Transverse colon (tissue), 4 donors: ENCODE results near the gene ZNF407. TPM values are rescaled to one million over a fixed set of nuclear protein-coding genes. Genes with fewer than 3 reads are reported as not detected.

ENCODE experiments used
- DNase-seq: peaks from one replicate; pipeline ENCODE4 v3.0.0-alpha.2; 2019
- H3K27ac ChIP-seq, 4 donors: fragments of 200-600 bp; sonication (generic); 2 replicates each; pipeline ENCODE4 v1.5.1; 2016 to 2018; ENCODE audit warnings: inconsistent platforms in 4 of 4
- H3K27me3 ChIP-seq: fragments of 200-600 bp; sonication (generic); 2 replicates; pipeline ENCODE4 v1.5.1; 2017; ENCODE audit warnings: inconsistent platforms
- H3K36me3 ChIP-seq, 4 donors: fragments of 200-600 bp; sonication (generic); 2 replicates each; pipeline ENCODE4 v1.5.1; 2017 to 2019; ENCODE audit warnings: inconsistent platforms in 4 of 4
- H3K4me1 ChIP-seq, 4 donors: fragments of 200-600 bp; sonication (generic); 2 replicates each; pipeline ENCODE4 v1.5.1; 2017 to 2020; ENCODE audit warnings: inconsistent platforms in 4 of 4
- H3K4me3 ChIP-seq, 4 donors: fragments of 200-600 bp; sonication (generic); 1 replicate in 1 of 4; 2 replicates in 3 of 4; pipeline versions ENCODE4 v1.5.1 to v1.6.1; 2017 to 2019; ENCODE audit warnings: inconsistent platforms in 4 of 4
- H3K9me3 ChIP-seq, 2 donors: fragments of 200-600 bp; sonication (generic); 2 replicates each; pipeline ENCODE4 v1.5.1; 2017 to 2019; ENCODE audit warnings: inconsistent platforms in 2 of 2
- EP300 ChIP-seq: sonication (generic); formaldehyde crosslinking; IDR thresholded peaks from one replicate; pipeline ENCODE4 v1.6.1; 2017; ENCODE audit warnings: antibody characterized with exemption, low read depth
- POLR2A ChIP-seq: fragments of 450-650 bp; IDR thresholded peaks from one replicate; pipeline ENCODE4 v1.6.1; 2016; ENCODE audit warnings: antibody characterized with exemption, mild to moderate bottlenecking, moderate library complexity
- POLR2AphosphoS5 ChIP-seq, 3 donors: sonication (generic); formaldehyde crosslinking; IDR thresholded peaks; one replicate each; pipeline ENCODE4 v1.6.1; 2016; ENCODE audit warnings: antibody characterized with exemption in 3 of 3
- WGBS, 2 donors: methylation state at CpG; one replicate each; pipeline ENCODE4 v1.1.5; 2018; ENCODE audit warnings: low coverage in 1 of 2; 5-methylcytosine and 5-hydroxymethylcytosine counted together
- in situ Hi-C, 4 donors: fragments of 200-750 bp; cut with MboI; loops; one replicate each; pipeline versions ENCODE4 v1.15.0 to v1.15.1; 2017; ENCODE audit warnings: low sequenced_read_pairs in 3 of 4, low pct_ligation_motif_present in 1 of 4, low pct_unique_long_range_greater_than_20kb in 1 of 4
- intact Hi-C: fragments of 100-400 bp; cut with DNase I; formaldehyde crosslinking; loops from one replicate; pipeline ENCODE4 v1.15.1; 2023; ENCODE audit warnings: low total_unique reads
- total RNA-seq, 4 donors: library from RNA; depleted of rRNA; stranded (reverse); fragments of >200 nt; gene quantifications; one replicate each; pipeline ENCODE4 v1.1.0, GENCODE V29; 2016
- TF ChIP-seq, protein P1 (sequence below), 5 experiments: fragments of 200-600 bp in 3 of 5; fragments of 450-650 bp in 2 of 5; sonication (generic) in 3 of 5; IDR thresholded peaks; 1 replicate in 2 of 5; 2 replicates in 3 of 5; pipeline ENCODE4 v1.5.1; 2016 to 2017; ENCODE audit warnings: antibody characterized with exemption in 5 of 5, inconsistent platforms in 3 of 5, mild to moderate bottlenecking in 2 of 5, moderate library complexity in 1 of 5

The ZNF407 gene
- total RNA-seq, 4 donors from 2014 or later, result 13.5 to 24.1 (median 20.1) TPM

GRCh38 chr18:75067996-75068645 lies 470.5 kb downstream of the ZNF407 start:
- Histone ChIP-seq H3K9me3 (no peaks in the 10 kb centered on the region), H3K27ac (no peak overlapping the region), H3K4me3 (no peak overlapping the region), H3K4me1 (peaks cover 0 to 8% (median 0%) of the 10 kb centered on the region in 4 donors), H3K36me3 (peaks cover 0 to 2% (median 0%) of the 10 kb centered on the region in 4 donors), H3K27me3 (no peaks in the 10 kb centered on the region)
- no peak for DNase-seq
- 85 to 87% methylated on average over 12 to 17 of the region's 17 CpGs for WGBS, 2 donors
- TF ChIP-seq EP300 (no peak), POLR2AphosphoS5 (IDR thresholded peaks at IDR 0.05) (no peak), POLR2A (no peak)
- TF ChIP-seq, protein P1, sequence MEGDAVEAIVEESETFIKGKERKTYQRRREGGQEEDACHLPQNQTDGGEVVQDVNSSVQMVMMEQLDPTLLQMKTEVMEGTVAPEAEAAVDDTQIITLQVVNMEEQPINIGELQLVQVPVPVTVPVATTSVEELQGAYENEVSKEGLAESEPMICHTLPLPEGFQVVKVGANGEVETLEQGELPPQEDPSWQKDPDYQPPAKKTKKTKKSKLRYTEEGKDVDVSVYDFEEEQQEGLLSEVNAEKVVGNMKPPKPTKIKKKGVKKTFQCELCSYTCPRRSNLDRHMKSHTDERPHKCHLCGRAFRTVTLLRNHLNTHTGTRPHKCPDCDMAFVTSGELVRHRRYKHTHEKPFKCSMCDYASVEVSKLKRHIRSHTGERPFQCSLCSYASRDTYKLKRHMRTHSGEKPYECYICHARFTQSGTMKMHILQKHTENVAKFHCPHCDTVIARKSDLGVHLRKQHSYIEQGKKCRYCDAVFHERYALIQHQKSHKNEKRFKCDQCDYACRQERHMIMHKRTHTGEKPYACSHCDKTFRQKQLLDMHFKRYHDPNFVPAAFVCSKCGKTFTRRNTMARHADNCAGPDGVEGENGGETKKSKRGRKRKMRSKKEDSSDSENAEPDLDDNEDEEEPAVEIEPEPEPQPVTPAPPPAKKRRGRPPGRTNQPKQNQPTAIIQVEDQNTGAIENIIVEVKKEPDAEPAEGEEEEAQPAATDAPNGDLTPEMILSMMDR (IDR thresholded peaks at IDR 0.05), result no peak
- intact Hi-C loops, result no loop called here
- in situ Hi-C loops, result no loop called here

DNA sequence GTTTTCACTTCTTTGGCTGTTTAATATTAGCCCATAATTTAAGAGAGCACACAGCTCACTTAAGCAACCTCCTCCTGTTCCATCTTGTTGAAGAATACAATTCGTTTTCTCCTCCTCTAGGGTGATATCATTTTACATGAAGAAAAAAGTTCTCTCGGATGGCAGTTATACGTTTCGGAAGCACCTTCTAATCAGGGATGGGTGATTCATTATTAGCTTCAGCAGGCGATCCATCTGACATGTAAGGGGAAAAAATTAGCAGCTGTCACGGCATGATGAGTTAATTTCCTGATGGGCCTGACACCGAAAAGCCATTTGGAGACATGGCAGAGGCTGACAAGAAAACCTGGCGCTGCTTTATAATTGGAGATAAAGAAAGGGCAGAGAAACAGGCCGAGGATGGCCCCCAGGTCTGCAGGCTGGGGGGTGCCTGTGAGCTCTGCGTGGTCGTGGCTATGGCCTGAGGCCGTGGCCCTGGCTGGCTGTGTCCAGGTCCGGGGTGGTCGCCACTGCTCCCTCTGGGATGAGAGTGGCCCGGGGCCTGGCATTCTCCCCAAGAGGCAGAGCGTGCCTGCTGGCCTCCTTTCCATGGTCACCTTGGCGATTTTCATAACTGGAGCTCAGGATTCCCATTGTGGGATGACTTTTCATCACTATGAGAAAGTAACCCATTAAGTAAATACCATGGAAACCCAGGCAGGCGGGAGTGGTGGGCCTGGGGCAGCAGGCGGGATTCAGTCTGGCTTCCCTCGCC lies 471.2 kb downstream of the ZNF407 start:
- TF ChIP-seq, protein P1 (IDR thresholded peaks at IDR 0.05), result no peak
- Histone ChIP-seq H3K4me1 (peaks cover 0 to 8% (median 0%) of the 10 kb centered on the region in 4 donors), H3K4me3 (no peak overlapping the region), H3K27ac (no peak overlapping the region), H3K36me3 (peaks cover 0 to 2% (median 0%) of the 10 kb centered on the region in 4 donors), H3K9me3 (no peaks in the 10 kb centered on the region), H3K27me3 (no peaks in the 10 kb centered on the region)
- no peak for DNase-seq
- intact Hi-C loops (loop anchor here (1.0 kb wide), 1 partner anchor 92 kb away; no protein-coding TSS in a partner anchor), in situ Hi-C loops (no loop called here)
- WGBS, 2 donors, result 88 to 92% methylated on average over 7 to 19 of the region's 20 CpGs

DNA sequence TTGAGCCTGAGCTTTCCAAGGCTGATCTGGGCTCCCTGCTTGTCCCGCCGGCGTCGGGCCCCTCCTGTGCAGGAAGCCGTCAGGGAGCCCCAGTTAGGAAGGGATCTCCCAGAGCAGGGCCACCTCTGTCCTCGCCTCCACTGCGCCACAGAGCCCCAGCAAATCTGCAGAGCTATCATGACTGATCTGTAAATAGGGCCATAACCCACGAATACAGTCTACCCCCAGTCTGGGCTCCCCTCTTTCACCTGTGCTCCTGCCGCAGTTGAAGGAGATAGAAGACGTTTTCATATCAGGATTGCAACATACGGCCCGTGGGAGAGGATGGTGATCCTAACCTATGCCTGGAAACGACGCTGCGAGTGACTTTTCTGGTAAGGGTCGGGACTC lies 472.6 kb downstream of the ZNF407 start:
- Histone ChIP-seq H3K27me3 (no peaks in the 10 kb centered on the region), H3K9me3 (no peaks in the 10 kb centered on the region), H3K4me1 (peaks cover 0 to 8% (median 0%) of the 10 kb centered on the region in 4 donors), H3K27ac (peak overlapping the region; percentile 44 to 63 (median 52)), H3K4me3 (no peak overlapping the region), H3K36me3 (no peaks in the 10 kb centered on the region)
- 91% methylated on average over 16 of the region's 16 CpGs; no CpG with 5 or more reads in 1 of the 2 donors for WGBS, 2 donors
- intact Hi-C loops (no loop called here), in situ Hi-C loops (no loop called here)
- no peak for TF ChIP-seq POLR2A
- TF ChIP-seq EP300, result no peak
- no peak for TF ChIP-seq POLR2AphosphoS5 (IDR thresholded peaks at IDR 0.05)
- TF ChIP-seq, protein P1 (IDR thresholded peaks at IDR 0.05), result no peak
- no peak for DNase-seq

- H3K4me3 ChIP-seq, result peak overlapping the region in 1 of 4 donors; percentile 7
- H3K9me3 ChIP-seq, result no peaks in the 10 kb centered on the region
- WGBS, 2 donors, result 61 to 70% methylated on average over 15 to 22 of the region's 22 CpGs
- no peak for TF ChIP-seq POLR2AphosphoS5 (IDR thresholded peaks at IDR 0.05)
- no peak for TF ChIP-seq EP300
- TF ChIP-seq, protein P1 (IDR thresholded peaks at IDR 0.05), result no peak
- TF ChIP-seq POLR2A, result no peak
- in situ Hi-C loops, result no loop called here
- peak overlapping the region; percentile 44 to 63 (median 52) for H3K27ac ChIP-seq
- peaks cover 0 to 8% (median 0%) of the 10 kb centered on the region in 4 donors for H3K4me1 ChIP-seq
- H3K27me3 ChIP-seq, result no peaks in the 10 kb centered on the region
- H3K36me3 ChIP-seq, result no peaks in the 10 kb centered on the region
- intact Hi-C loops, result no loop called here
- DNase-seq, result peak; percentile 37
These were observed 473.2 kb downstream of the ZNF407 start for GRCh38 chr18:75070625-75071483.
